ENCODE data around the gene GLT1D1. TPM values are rescaled to one million over a fixed set of nuclear protein-coding genes. Genes with fewer than 3 reads are reported as not detected.

The GLT1D1 gene
- total RNA-seq, 2 experiments from 2014 or later = 0.32 to 0.49 TPM

DNA sequence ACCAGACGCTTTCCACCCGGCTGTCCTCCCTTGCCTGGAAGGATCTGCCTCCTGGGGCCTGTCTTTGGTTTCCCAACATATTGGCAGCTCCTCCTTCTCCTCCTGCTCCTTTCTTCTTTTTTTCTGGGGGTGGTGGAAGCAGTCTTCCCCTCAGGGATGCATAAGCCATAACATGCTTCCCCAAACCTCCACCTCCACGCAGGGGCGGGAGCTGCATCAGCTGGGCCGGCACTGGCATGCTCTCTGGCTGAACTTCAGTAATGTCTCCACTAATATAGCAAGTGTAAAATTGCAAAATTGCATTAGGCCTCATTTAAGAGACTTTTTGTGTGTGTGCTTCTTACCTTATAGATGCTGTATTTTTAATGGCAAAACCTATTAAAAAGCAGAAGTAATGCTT lies 58.6 kb downstream of the GLT1D1 start:
- ATAC-seq (no peak), DNase-seq (no peak)
- ChIA-PET CTCF (no interaction called here), POLR2A (no interaction called here)
- Mint-ChIP-seq H3K27me3 (no peaks in the 10 kb centered on the region), H3K9me3 (no peaks in the 10 kb centered on the region), H3K36me3 (ENCODE audit: low read depth) (no peaks in the 10 kb centered on the region), H3K4me1 (ENCODE audit: low read depth) (peaks cover 23% of the 10 kb centered on the region), H3K4me3 (no peak overlapping the region), H3K27ac (no peak overlapping the region)
- TF ChIP-seq, protein P1, sequence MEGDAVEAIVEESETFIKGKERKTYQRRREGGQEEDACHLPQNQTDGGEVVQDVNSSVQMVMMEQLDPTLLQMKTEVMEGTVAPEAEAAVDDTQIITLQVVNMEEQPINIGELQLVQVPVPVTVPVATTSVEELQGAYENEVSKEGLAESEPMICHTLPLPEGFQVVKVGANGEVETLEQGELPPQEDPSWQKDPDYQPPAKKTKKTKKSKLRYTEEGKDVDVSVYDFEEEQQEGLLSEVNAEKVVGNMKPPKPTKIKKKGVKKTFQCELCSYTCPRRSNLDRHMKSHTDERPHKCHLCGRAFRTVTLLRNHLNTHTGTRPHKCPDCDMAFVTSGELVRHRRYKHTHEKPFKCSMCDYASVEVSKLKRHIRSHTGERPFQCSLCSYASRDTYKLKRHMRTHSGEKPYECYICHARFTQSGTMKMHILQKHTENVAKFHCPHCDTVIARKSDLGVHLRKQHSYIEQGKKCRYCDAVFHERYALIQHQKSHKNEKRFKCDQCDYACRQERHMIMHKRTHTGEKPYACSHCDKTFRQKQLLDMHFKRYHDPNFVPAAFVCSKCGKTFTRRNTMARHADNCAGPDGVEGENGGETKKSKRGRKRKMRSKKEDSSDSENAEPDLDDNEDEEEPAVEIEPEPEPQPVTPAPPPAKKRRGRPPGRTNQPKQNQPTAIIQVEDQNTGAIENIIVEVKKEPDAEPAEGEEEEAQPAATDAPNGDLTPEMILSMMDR (IDR thresholded peaks at IDR 0.05) = no peak
- intact Hi-C loops (cut with micrococcal nuclease) = no loop called here

DNA sequence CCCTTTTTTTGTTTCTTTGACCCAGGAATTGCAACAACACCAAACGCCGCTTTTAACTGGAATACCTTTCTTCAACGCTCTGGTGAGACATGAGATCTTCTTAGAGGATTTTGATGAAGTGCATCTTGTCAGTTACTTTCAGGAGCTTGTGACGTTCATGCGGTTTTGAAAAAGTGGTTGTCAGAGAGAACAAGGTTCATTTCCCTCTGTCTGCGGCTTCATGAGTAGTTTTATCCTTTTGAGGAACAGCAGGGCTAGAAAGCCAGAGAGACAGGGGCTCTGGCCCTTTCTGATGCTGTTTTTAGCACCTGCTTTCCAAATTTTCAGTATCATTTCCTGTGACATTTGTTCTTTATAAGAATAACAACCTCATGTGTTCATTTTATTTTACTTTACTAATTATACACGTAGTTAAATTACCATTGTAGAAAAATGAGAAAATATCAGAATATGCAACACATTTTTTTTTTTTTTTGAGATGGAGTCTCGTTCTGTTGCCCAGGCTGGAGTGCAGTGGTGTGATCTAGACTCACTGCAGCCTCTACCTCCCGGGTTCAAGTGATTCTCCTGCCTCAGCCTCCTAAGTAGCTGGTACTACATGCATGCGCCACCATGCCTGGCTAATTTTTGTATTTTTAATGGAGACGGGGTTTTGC lies 61.8 kb downstream of the GLT1D1 start:
- TF ChIP-seq, protein P1 (IDR thresholded peaks at IDR 0.05) = no peak
- ChIA-PET POLR2A (no interaction called here), CTCF (no interaction called here)
- peaks cover 2% of the 10 kb centered on the region for H3K27me3 Mint-ChIP-seq
- peak overlapping the region; percentile 85 for H3K27ac Mint-ChIP-seq
- no peaks in the 10 kb centered on the region for H3K36me3 Mint-ChIP-seq (ENCODE audit: low read depth)
- H3K9me3 Mint-ChIP-seq = no peaks in the 10 kb centered on the region
- H3K4me3 Mint-ChIP-seq = peak overlapping the region; percentile 10
- H3K4me1 Mint-ChIP-seq (ENCODE audit: low read depth) = peaks cover 42% of the 10 kb centered on the region
- ATAC-seq (peak; percentile 90), DNase-seq (peak; percentile 83)
- intact Hi-C loops (cut with micrococcal nuclease) = loop anchor here (5.0 kb wide), 1 partner anchor 93 kb away; the partner anchor contains the start of gene SLC15A4

DNA sequence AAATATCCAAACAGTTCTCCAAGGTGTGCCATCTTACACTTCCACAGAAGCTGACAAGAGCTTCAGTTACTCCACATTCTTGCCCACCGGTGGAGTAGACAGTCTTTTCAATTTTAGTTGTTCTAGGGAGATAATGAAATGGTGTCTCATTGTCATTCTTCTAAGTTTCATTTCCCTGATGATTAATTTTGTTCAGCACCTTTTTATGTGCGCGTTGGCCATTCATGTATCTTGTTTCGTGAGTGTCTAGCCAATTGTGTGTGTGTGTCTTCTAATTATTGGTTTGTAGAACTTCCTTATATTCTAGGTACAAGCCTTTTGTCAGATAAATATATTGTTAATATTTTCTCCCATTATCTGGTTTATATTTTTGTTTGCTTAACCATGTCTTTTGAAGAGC lies 63.1 kb downstream of the GLT1D1 start:
- intact Hi-C loops (cut with micrococcal nuclease) = loop anchor here (5.0 kb wide), 1 partner anchor 94 kb away; the partner anchor contains the start of gene SLC15A4
- Mint-ChIP-seq H3K27ac (peak overlapping the region; percentile 85), H3K27me3 (peaks cover 3% of the 10 kb centered on the region), H3K4me1 (ENCODE audit: low read depth) (peaks cover 42% of the 10 kb centered on the region), H3K4me3 (no peak overlapping the region), H3K36me3 (ENCODE audit: low read depth) (no peaks in the 10 kb centered on the region), H3K9me3 (no peaks in the 10 kb centered on the region)
- no peak for DNase-seq
- ChIA-PET POLR2A (no interaction called here), CTCF (no interaction called here)
- ATAC-seq = no peak
- TF ChIP-seq, protein P1 (IDR thresholded peaks at IDR 0.05) = no peak

DNA sequence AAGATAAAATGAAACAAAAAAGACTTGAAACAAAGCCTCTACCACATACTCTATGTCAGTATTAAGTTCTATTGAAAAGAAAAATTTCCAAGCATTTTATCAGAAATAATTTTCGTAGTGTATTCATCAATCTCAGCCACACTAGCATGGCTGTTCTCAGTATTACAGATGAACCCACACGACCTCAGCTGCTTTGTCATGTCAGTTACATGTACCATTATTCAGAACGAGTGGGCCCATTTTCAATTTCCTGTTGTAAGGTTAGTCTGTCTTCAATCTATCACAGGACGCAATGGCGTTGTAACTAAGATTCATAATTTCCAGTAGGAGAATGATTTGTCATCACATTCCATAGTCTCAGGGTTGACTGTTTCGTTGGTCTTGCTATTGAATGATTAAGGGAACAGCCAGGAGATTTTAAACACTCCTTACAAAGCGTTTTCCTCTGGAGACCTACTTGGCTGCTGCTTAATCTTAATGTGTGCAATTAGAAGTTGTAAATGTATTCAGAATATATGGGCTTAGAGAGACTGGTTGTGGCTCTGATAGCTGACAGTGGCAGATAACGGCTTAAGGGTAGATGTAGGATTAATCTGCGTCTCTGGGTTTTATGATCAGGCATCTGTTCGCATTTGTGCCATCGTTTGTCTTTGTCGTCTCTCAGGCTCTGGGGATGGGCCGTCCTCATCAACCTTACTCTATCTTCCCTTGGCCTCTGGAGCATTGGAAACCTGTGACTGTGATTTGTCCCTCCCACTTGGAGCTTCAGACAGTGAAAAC lies 65.4 kb downstream of the GLT1D1 start:
- peak; percentile 48 for ATAC-seq
- peak; percentile 48 for DNase-seq
- Mint-ChIP-seq H3K4me3 (no peak overlapping the region), H3K27me3 (peaks cover 7% of the 10 kb centered on the region), H3K36me3 (ENCODE audit: low read depth) (no peaks in the 10 kb centered on the region), H3K4me1 (ENCODE audit: low read depth) (peaks cover 42% of the 10 kb centered on the region), H3K9me3 (no peaks in the 10 kb centered on the region), H3K27ac (peak overlapping the region; percentile 12)
- POLR2A ChIA-PET = interaction anchor here (0.6 kb wide), 1 partner anchor 94 kb away, joined by 3 read pairs; no protein-coding TSS in a partner anchor
- TF ChIP-seq, protein P1 (IDR thresholded peaks at IDR 0.05) = no peak
- CTCF ChIA-PET = no interaction called here
- intact Hi-C loops (cut with micrococcal nuclease) = loop anchor here (5.0 kb wide), 1 partner anchor 96 kb away; the partner anchor contains the start of gene SLC15A4

DNA sequence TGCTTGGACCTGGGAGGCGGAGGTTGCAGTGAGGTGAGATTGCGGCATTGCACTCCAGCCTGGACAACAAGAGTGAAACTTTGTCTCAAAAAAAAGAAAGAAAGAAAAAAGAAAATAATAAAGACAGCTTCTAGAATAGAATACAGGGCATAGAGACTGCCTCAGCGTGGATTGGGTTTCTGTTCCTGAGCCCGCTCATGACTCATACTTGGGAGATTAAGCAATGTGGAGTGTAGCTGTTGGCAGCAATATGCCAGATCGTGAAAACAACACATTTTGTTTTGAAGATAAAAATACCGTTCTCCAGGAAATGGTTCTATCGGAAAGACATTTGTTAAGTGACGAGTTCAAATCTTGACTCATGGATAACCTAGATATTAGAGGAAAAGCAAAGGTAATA lies 67.2 kb downstream of the GLT1D1 start:
- peaks cover 34% of the 10 kb centered on the region for H3K4me1 Mint-ChIP-seq (ENCODE audit: low read depth)
- intact Hi-C loops (cut with micrococcal nuclease) = no loop called here
- H3K36me3 Mint-ChIP-seq (ENCODE audit: low read depth) = no peaks in the 10 kb centered on the region
- no peaks in the 10 kb centered on the region for H3K9me3 Mint-ChIP-seq
- ChIA-PET CTCF (no interaction called here), POLR2A (no interaction called here)
- ATAC-seq = no peak
- H3K27me3 Mint-ChIP-seq = peaks cover 7% of the 10 kb centered on the region
- no peak overlapping the region for H3K4me3 Mint-ChIP-seq
- DNase-seq = no peak
- TF ChIP-seq, protein P1 (IDR thresholded peaks at IDR 0.05) = no peak
- no peak overlapping the region for H3K27ac Mint-ChIP-seq
